ENCODE results near the gene D2HGDH. TPM values are rescaled to one million over a fixed set of nuclear protein-coding genes. Genes with fewer than 3 reads are reported as not detected.

D2HGDH gene
- total and polyA plus RNA-seq, 3 experiments from 2014 or later: 5.7 to 23.4 (median 22.9) TPM

- no peak overlapping the region for H3K27ac ChIP-seq (ENCODE audit: low read depth, low read length)
- H3K9me3 Mint-ChIP-seq: no peaks in the 10 kb centered on the region
- POLR2A ChIA-PET: no interaction called here
- peaks cover 0 to 3% (median 0%) of the 10 kb centered on the region in 3 donors for H3K4me1 Mint-ChIP-seq
- no peaks in the 10 kb centered on the region for H3K9me3 ChIP-seq (ENCODE audit: low read length)
- H3K4me1 ChIP-seq (ENCODE audit: insufficient read depth, low read length): no peaks in the 10 kb centered on the region
- peaks cover 0 to 73% (median 10%) of the 10 kb centered on the region in 3 donors for H3K36me3 Mint-ChIP-seq
- DNase-seq: no peak
- no peak overlapping the region for H3K4me3 Mint-ChIP-seq
- no peaks in the 10 kb centered on the region for H3K27me3 Mint-ChIP-seq
- H3K4me3 ChIP-seq (ENCODE audit: low read length): no peak overlapping the region
- peaks cover 9% of the 10 kb centered on the region for H3K36me3 ChIP-seq (ENCODE audit: insufficient read depth, low read length)
- CTCF ChIA-PET: no interaction called here
- peak overlapping the region in 2 of 8 donors; percentile 43 to 66 for H3K27ac Mint-ChIP-seq
- no peaks in the 10 kb centered on the region for H3K27me3 ChIP-seq (ENCODE audit: insufficient read depth, low read length, poor library complexity, severe bottlenecking)
These were observed 14.3 kb upstream of the D2HGDH start for GRCh38 chr2:241720099-241720498.

DNA sequence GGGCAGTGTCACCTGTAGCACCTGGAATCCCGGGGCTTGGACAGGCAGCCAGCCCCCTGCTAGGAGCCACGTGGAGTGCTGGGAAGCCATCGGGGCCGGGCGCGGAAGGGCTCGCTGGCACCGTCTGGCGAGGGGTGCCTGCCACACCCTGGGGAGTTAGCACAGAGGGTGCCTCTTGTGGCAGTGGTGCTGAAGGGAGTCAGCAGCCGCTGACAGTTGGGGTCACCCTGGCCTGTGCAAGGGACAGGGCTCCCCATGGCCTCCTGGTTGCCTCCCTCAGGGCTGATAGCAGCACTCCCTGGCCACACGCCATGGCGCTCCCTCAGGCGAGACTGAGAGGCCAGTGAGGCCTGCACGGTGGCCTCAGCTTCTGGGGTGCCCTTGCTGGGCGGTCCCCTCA lies 13.9 kb upstream of the D2HGDH start:
- Histone ChIP-seq H3K27me3 (ENCODE audit: insufficient read depth, low read length, poor library complexity, severe bottlenecking) (no peaks in the 10 kb centered on the region), H3K36me3 (ENCODE audit: insufficient read depth, low read length) (peaks cover 9% of the 10 kb centered on the region)

DNA sequence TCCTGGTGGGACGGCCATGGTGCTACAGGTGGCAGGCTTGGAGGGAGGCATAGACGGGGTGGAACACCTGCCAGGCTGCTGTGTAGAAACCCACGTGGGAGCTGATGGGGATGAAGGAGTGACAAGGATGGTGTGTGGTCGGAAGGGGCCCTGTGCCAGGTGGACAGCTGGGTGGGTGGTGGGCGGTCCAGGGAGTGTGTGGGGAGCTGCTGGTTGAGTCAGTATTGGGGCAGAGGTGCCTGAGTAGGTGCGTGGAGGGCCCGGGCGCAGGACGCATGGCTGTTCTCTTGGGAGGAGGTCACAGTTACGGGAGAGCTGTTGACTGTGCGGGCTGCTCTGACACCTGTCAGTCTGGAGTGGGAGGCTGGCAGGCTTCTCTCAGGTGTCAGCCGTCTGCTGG lies 12.6 kb upstream of the D2HGDH start:
- H3K36me3 ChIP-seq (ENCODE audit: insufficient read depth, low read length): peaks cover 9% of the 10 kb centered on the region
- Mint-ChIP-seq H3K27ac (peak overlapping the region in 2 of 8 donors; percentile 38 to 88), H3K36me3 (peaks cover 0 to 66% (median 5%) of the 10 kb centered on the region in 3 donors), H3K27me3 (no peaks in the 10 kb centered on the region), H3K9me3 (no peaks in the 10 kb centered on the region), H3K4me3 (no peak overlapping the region), H3K4me1 (no peaks in the 10 kb centered on the region)
- H3K27ac ChIP-seq (ENCODE audit: low read depth, low read length): no peak overlapping the region
- ChIA-PET CTCF (interaction anchor here (1.0 kb wide), 1 partner anchor 12 kb away, joined by 4 read pairs; the partner anchor contains the start of gene D2HGDH), POLR2A (no interaction called here)
- no peaks in the 10 kb centered on the region for H3K9me3 ChIP-seq (ENCODE audit: low read length)
- H3K4me3 ChIP-seq (ENCODE audit: low read length): no peak overlapping the region
- no peak for DNase-seq
- H3K27me3 ChIP-seq (ENCODE audit: insufficient read depth, low read length, poor library complexity, severe bottlenecking): no peaks in the 10 kb centered on the region
- no peaks in the 10 kb centered on the region for H3K4me1 ChIP-seq (ENCODE audit: insufficient read depth, low read length)

More for the DNA sequence above, 13.9 kb upstream of the D2HGDH start:
- no peaks in the 10 kb centered on the region for H3K9me3 ChIP-seq (ENCODE audit: low read length)
- peak overlapping the region in 2 of 8 donors; percentile 43 to 66 for H3K27ac Mint-ChIP-seq
- CTCF ChIA-PET: no interaction called here
- DNase-seq: no peak
- peaks cover 0 to 3% (median 0%) of the 10 kb centered on the region in 3 donors for H3K4me1 Mint-ChIP-seq
- H3K4me1 ChIP-seq (ENCODE audit: insufficient read depth, low read length): no peaks in the 10 kb centered on the region
- H3K4me3 ChIP-seq (ENCODE audit: low read length): no peak overlapping the region
- no peaks in the 10 kb centered on the region for H3K9me3 Mint-ChIP-seq
- H3K36me3 Mint-ChIP-seq: peaks cover 0 to 74% (median 10%) of the 10 kb centered on the region in 3 donors
- H3K27me3 Mint-ChIP-seq: no peaks in the 10 kb centered on the region
- no peak overlapping the region for H3K27ac ChIP-seq (ENCODE audit: low read depth, low read length)
- POLR2A ChIA-PET: no interaction called here
- H3K4me3 Mint-ChIP-seq: no peak overlapping the region

DNA sequence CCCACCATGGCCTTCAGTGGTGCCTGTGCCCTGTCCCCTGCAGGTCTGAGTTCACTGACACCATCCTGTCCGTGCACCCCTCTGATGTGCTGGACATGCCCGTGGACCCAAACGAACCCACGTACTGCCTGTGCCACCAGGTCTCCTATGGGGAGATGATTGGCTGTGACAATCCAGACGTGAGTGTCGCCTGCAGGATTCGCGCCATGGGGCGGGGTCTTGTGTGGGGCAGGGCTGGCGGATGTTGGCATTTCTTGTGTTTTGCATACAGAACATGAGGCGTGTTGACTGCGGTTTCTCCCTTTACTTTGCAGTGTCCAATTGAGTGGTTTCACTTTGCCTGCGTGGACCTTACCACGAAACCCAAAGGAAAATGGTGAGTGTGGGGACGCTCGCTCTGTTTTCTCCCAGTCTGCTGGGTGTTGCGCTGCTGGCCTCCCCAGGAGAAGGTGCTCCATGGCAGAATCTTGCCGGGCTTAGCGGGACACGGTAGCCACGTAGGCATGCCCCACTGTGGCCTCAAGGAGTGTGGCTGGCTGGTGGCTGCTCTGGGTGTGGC lies 11.5 kb upstream of the D2HGDH start:
- Mint-ChIP-seq H3K36me3 (peaks cover 0 to 60% (median 5%) of the 10 kb centered on the region in 3 donors), H3K4me1 (no peaks in the 10 kb centered on the region), H3K27ac (no peak overlapping the region), H3K4me3 (no peak overlapping the region), H3K27me3 (no peaks in the 10 kb centered on the region), H3K9me3 (no peaks in the 10 kb centered on the region)
- no peaks in the 10 kb centered on the region for H3K4me1 ChIP-seq (ENCODE audit: insufficient read depth, low read length)
- ChIA-PET POLR2A (no interaction called here), CTCF (interaction anchor here (1.0 to 2.8 kb wide), 2 partner anchors 21 to 156 kb away, joined by 3 to 18 read pairs; partner anchors contain the start of gene ING5)
- H3K9me3 ChIP-seq (ENCODE audit: low read length): no peaks in the 10 kb centered on the region
- no peak for DNase-seq
- H3K4me3 ChIP-seq (ENCODE audit: low read length): no peak overlapping the region
- H3K36me3 ChIP-seq (ENCODE audit: insufficient read depth, low read length): peaks cover 9% of the 10 kb centered on the region
- no peak overlapping the region for H3K27ac ChIP-seq (ENCODE audit: low read depth, low read length)
- no peaks in the 10 kb centered on the region for H3K27me3 ChIP-seq (ENCODE audit: insufficient read depth, low read length, poor library complexity, severe bottlenecking)

GRCh38 chr2:241724259-241724974 lies 10.0 kb upstream of the D2HGDH start:
- Mint-ChIP-seq H3K4me3 (no peak overlapping the region), H3K4me1 (no peaks in the 10 kb centered on the region), H3K27ac (no peak overlapping the region), H3K27me3 (no peaks in the 10 kb centered on the region), H3K36me3 (peaks cover 0 to 52% (median 5%) of the 10 kb centered on the region in 3 donors), H3K9me3 (no peaks in the 10 kb centered on the region)
- peaks cover 9% of the 10 kb centered on the region for H3K36me3 ChIP-seq (ENCODE audit: insufficient read depth, low read length)
- POLR2A ChIA-PET: no interaction called here
- H3K27me3 ChIP-seq (ENCODE audit: insufficient read depth, low read length, poor library complexity, severe bottlenecking): no peaks in the 10 kb centered on the region
- no peaks in the 10 kb centered on the region for H3K9me3 ChIP-seq (ENCODE audit: low read length)
- H3K4me3 ChIP-seq (ENCODE audit: low read length): no peak overlapping the region
- CTCF ChIA-PET: interaction anchor here (1.0 to 2.8 kb wide), 4 partner anchors 9 to 155 kb away, joined by 3 to 18 read pairs (median 5); partner anchors contain the start of gene D2HGDH
- no peak overlapping the region for H3K27ac ChIP-seq (ENCODE audit: low read depth, low read length)
- H3K4me1 ChIP-seq (ENCODE audit: insufficient read depth, low read length): no peaks in the 10 kb centered on the region
- peak; percentile 17 to 64 (median 25) for DNase-seq

DNA sequence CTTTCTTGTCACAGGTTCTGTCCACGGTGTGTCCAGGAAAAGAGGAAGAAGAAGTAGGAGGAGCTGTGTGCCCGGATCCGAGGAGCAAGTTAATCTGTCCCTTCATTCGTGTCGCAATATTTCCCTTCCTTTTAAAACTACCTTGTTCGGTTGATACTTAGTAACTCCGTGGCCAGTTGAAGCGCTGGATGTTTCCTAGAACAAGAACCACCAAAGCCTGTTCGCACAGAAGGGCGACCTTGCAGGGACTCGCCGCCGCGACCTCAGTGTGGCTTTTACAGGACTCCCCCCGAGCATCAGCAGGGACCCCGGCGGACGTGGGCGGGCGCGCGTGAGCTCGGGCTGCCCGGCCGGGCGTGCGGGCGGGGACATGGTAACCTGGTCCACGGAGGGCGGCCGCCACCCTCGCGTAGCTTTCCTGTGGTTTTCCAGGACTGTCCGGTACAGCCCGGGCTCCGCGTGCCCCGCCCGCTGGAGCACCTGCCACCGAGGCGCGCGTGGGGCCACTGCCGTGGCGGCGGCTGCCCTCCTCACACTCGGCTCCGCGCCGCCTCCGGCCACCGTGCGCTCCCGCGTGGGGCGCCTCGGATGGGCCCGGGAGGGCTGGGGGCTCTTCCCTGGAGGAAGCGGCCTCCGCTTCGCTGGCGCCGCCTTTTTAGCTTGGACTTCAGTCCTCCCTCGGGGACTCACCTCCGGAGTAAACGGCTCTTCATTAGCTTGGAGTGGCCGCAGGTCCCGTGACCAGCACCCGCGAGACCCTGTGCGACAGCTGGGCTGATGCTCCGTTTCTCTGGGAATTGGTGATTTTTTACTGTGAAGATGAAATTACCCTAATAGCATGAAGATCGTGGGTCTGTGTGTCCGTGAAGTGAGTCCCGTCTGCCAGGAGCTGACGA lies 9.2 kb upstream of the D2HGDH start:
- Histone ChIP-seq H3K4me1 (ENCODE audit: insufficient read depth, low read length) (no peaks in the 10 kb centered on the region), H3K36me3 (ENCODE audit: insufficient read depth, low read length) (peaks cover 2% of the 10 kb centered on the region), H3K27ac (ENCODE audit: low read depth, low read length) (no peak overlapping the region), H3K9me3 (ENCODE audit: low read length) (no peaks in the 10 kb centered on the region), H3K27me3 (ENCODE audit: insufficient read depth, low read length, poor library complexity, severe bottlenecking) (no peaks in the 10 kb centered on the region), H3K4me3 (ENCODE audit: low read length) (no peak overlapping the region)
- Mint-ChIP-seq H3K27me3 (no peaks in the 10 kb centered on the region), H3K4me1 (peaks cover 0 to 4% (median 0%) of the 10 kb centered on the region in 3 donors), H3K36me3 (peaks cover 0 to 44% (median 5%) of the 10 kb centered on the region in 3 donors), H3K9me3 (no peaks in the 10 kb centered on the region), H3K4me3 (no peak overlapping the region), H3K27ac (peak overlapping the region in 1 of 8 donors; percentile 15)
- ChIA-PET CTCF (interaction anchor here (1.0 to 2.8 kb wide), 5 partner anchors 9 to 154 kb away, joined by 3 to 18 read pairs (median 4); partner anchors contain the start of genes D2HGDH and ING5), POLR2A (no interaction called here)
- DNase-seq: no peak

DNA sequence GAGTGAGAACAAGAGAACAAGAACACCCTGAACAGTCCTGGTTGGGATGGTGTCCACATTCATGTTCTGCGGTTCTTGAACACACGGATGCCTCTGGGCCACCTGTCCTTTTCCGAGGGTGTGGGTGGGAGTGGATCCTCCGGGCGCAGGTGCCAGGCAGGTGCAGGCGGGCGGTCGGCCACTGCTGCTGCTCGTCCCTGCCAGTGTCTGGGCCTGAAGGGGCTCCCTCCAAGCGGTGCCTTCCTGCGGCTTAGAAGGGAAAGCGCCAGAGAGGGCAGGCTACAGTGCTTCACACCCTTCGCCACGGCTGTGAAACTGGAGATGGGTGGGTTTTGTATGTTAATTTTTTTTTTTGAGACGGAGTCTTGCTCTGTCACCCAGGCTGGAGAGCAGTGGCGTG lies 8.0 kb upstream of the D2HGDH start:
- peaks cover 0 to 34% (median 1%) of the 10 kb centered on the region in 3 donors for H3K36me3 Mint-ChIP-seq
- H3K27me3 ChIP-seq (ENCODE audit: insufficient read depth, low read length, poor library complexity, severe bottlenecking): no peaks in the 10 kb centered on the region

More for the DNA sequence above, 8.0 kb upstream of the D2HGDH start:
- no peak overlapping the region for H3K4me3 ChIP-seq (ENCODE audit: low read length)
- H3K36me3 ChIP-seq (ENCODE audit: insufficient read depth, low read length): no peaks in the 10 kb centered on the region
- no peaks in the 10 kb centered on the region for H3K4me1 ChIP-seq (ENCODE audit: insufficient read depth, low read length)
- POLR2A ChIA-PET: no interaction called here
- Mint-ChIP-seq H3K4me1 (peaks cover 5 to 12% (median 9%) of the 10 kb centered on the region in 3 donors), H3K27ac (no peak overlapping the region), H3K4me3 (no peak overlapping the region), H3K27me3 (no peaks in the 10 kb centered on the region), H3K9me3 (no peaks in the 10 kb centered on the region)
- no peaks in the 10 kb centered on the region for H3K9me3 ChIP-seq (ENCODE audit: low read length)
- no peak for DNase-seq
- H3K27ac ChIP-seq (ENCODE audit: low read depth, low read length): no peak overlapping the region
- CTCF ChIA-PET: interaction anchor here (1.3 kb wide), 1 partner anchor 24 kb away, joined by 3 read pairs; the partner anchor contains the start of gene ING5
